Fibroblast of mammary gland (primary cell): ENCODE measurements around the gene PPP2R5C.

Experiments used
- DNase-seq: peaks from one replicate; pipeline ENCODE4 v3.0.0-alpha.2; 2010; ENCODE audit warnings: low read depth
- H3K4me3 ChIP-seq: 2 replicates; pipeline ENCODE4 v1.5.1; 2011; ENCODE audit warnings: low read depth, mild to moderate bottlenecking, low read length, moderate library complexity; ENCODE audit not compliant: control insufficient read depth
- CTCF ChIP-seq: conservative IDR thresholded peaks from 2 replicates; pipeline ENCODE4 v1.5.1; 2011; ENCODE audit warnings: low read depth, low read length, inconsistent platforms; ENCODE audit not compliant: control insufficient read depth, insufficient read depth

The PPP2R5C gene

DNA sequence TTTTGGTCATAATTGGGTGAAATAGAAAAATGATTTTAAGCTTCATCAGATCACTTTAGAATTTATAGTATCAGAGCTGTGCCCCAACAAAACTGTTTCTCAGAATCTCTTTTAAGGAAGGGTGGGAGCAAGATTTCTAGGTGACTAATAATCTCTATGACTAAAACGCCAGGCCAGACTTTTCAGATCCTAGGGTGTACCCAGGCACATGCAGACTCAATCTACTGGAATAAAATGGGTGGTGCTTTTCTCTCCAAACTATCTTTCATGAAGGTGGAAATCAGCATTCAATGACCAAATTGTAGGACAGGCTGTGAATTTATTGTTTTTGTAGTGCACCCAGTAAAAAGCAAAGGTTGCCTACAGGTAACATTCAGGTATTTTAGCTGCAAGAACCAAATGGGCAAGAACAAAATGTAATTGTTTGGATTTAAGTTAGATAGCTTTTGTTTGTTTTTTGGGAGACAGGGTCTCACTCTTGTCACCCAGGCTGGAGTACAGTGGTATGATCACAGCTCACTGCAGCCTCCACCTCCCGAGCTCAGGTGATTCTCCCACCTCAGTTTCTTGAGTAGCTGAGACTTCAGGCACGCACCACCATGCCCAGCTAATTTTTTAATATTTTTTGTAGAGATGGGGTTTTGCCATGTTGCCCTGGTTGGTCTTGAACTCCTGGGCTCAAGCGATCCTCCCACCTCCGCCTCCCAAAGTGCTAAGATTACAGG, 49.5 kb downstream of the PPP2R5C start:
- DNase-seq, result peak; percentile 71
- no peak for TF ChIP-seq CTCF
- peak overlapping the region; percentile 82 for H3K4me3 ChIP-seq

- no peak for DNase-seq
- no peak for TF ChIP-seq CTCF
- H3K4me3 ChIP-seq, result no peak overlapping the region
Measured at GRCh38 chr14:101812071-101812470, 50.6 kb downstream of the PPP2R5C start.

DNA sequence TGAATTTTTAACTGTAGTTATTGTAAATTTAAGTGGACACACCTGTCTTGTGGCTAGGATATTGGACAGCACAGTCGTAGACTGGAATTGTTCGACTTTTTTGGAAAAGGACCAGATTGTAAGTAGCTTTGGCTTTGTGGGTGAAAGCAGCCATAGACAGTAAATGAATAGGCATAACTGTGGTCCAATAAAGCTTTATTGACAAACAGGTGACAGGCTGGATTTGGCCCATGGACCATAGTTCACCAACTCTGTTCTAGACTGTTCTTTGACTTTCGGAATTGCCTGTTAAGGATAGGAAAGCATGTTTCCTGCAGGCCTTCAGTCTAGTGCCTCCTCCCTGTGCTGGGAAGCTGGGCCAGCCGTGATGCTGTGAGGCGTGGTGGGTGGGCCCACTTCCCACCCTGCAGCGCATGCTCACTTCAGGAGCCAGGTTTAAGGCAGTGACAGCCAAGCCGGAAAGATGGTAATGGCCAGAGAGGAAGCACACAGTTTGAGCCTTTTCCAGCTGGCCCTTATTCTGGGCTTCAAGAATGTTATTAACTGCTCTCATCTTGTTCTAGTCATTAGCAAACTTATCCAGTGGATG, 51.8 kb downstream of the PPP2R5C start:
- peak; percentile 33 for DNase-seq
- no peak overlapping the region for H3K4me3 ChIP-seq
- no peak for TF ChIP-seq CTCF

DNA sequence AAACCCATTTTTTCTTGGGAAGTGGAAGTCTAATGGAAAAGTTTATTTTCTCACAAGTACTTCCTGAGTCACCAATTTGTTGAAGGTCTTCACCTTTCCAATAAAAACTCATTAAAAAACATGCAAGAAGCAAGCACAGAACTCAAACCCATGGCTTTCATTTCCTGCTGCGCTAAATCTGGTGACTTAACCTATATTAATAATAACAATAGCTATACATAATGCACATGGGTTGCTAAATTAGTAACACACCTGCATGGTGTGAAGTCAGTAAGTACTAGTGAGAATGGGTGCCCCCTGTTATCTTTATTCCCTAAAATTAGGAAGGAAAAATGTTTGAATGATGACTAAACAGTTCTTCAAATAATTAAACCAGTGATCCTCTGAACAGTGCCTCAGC, 52.3 kb downstream of the PPP2R5C start:
- DNase-seq, result no peak
- TF ChIP-seq CTCF, result no peak
- no peak overlapping the region for H3K4me3 ChIP-seq

GRCh38 chr14:101814934-101815333, 53.4 kb downstream of the PPP2R5C start:
- no peak for TF ChIP-seq CTCF
- no peak overlapping the region for H3K4me3 ChIP-seq
- no peak for DNase-seq

DNA sequence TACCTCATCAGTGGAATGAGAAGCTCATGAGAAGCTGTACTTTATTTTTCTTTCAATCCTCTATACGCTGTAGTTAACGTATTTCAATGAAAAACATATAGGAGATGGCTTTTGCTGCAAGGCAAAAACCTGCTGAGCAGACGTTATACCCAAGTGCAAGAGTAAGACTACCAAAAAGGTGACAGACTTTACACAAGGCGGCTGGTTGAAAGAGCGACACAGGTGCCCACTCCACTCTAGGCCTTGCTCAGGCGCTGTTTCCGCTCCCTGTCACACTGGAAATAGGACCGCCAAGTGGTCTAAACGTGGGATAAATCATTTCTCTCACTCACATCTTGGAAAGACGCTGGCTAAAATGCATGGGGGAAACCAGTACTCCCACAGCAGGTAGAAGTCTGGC, 54.5 kb downstream of the PPP2R5C start:
- no peak overlapping the region for H3K4me3 ChIP-seq
- no peak for TF ChIP-seq CTCF
- DNase-seq, result no peak
